Right cardiac atrium (tissue), 5 donors: ENCODE measurements around the gene PABPC1L2A. TPM values are rescaled to one million over a fixed set of nuclear protein-coding genes. Genes with fewer than 3 reads are reported as not detected.
"Not testable (repeated sequence)": the region's sequence is repeated elsewhere in the genome, so short reads cannot be mapped to it uniquely, and the experiment has no call there.

Source experiments
- ATAC-seq, 2 donors: fragments of 200-7000 bp; cut with Tn5 transposase; one replicate each; pipeline versions ENCODE4 v1.8.0 to v1.9.1; 2020; ENCODE audit warnings: moderate library complexity in 2 of 2, mild to moderate bottlenecking in 1 of 2
- DNase-seq, 3 donors: peaks; one replicate each; pipeline ENCODE4 v3.0.0-alpha.2; 2020
- H3K27ac ChIP-seq: one replicate; pipeline ENCODE4 v1.5.1; 2013; ENCODE audit warnings: mild to moderate bottlenecking, low read length, control low read depth, moderate library complexity
- H3K27me3 ChIP-seq: one replicate; pipeline ENCODE4 v1.6.1; 2013; ENCODE audit not compliant: control insufficient read depth, insufficient read depth
- H3K4me1 ChIP-seq: one replicate; pipeline ENCODE4 v1.6.1; 2013; ENCODE audit warnings: low read length; ENCODE audit not compliant: control insufficient read depth, insufficient read depth
- H3K4me3 ChIP-seq: one replicate; pipeline ENCODE4 v1.5.1; 2013; ENCODE audit warnings: low read length, control low read depth
- H3K9me3 ChIP-seq: one replicate; pipeline ENCODE4 v1.6.1; 2013; ENCODE audit warnings: low read length; ENCODE audit not compliant: control insufficient read depth
- WGBS: extraction: QIAGEN DNeasy Blood & Tissue Kit; methylation state at CpG from one replicate; pipeline ENCODE4 v1.1.7; 2013; 5-methylcytosine and 5-hydroxymethylcytosine counted together
- intact Hi-C, 4 donors: fragments of 100-400 bp; cut with DNase I; formaldehyde crosslinking; loops; one replicate each; pipeline versions ENCODE4 v1.11.0 to v1.14.0; 2022 to 2023
- polyA plus RNA-seq: library from polyadenylated mRNA; stranded (reverse); fragments of 200-250 nt; gene quantifications from one replicate; pipeline ENCODE4 v1.2.3, GENCODE V29; 2013
- total RNA-seq, 4 donors: library from RNA; stranded (reverse); fragmentation: NEBNext Ultra II Directional; extraction: Animal tissue kit (Norgen Biotek cat#: 25700); gene quantifications; one replicate each; pipeline ENCODE4 v1.2.1, GENCODE V29; 2021
- donor health status: healthy with polysubstance abuse.
- donor health status: DM: no; HTN: yes; CAD: no.
- donor health status: DM: no; HTN: no; CAD: no.
- donor health status: DM: no; HTN: yes; CAD: no; lungs with severe emphysema.
- donor health status: DM: yes; HTN: yes; CAD: no.

The PABPC1L2A gene
- total and polyA plus RNA-seq, 5 donors, result not detected

- not testable (repeated sequence) for H3K9me3 ChIP-seq
- WGBS, result 87% methylated on average over 24 of the region's 24 CpGs
- peak in 1 of 3 donors; percentile 46 for DNase-seq
These were observed 11.4 kb downstream of the PABPC1L2A start for GRCh38 chrX:73067761-73068466.

GRCh38 chrX:73028876-73029275, 50.4 kb downstream of the PABPC1L2A start:
- no peaks in the 10 kb centered on the region for H3K27me3 ChIP-seq
- no peak overlapping the region for H3K4me3 ChIP-seq
- ATAC-seq (no peak), DNase-seq (no peak)
- no peaks in the 10 kb centered on the region for H3K9me3 ChIP-seq
- 0% methylated on average over 1 of the region's 1 CpG for WGBS
- no peak overlapping the region for H3K27ac ChIP-seq
- intact Hi-C loops, result no loop called here
- no peaks in the 10 kb centered on the region for H3K4me1 ChIP-seq

More at GRCh38 chrX:73067761-73068466, 11.4 kb downstream of the PABPC1L2A start:
- H3K27me3 ChIP-seq, H3K4me3 ChIP-seq, H3K27ac ChIP-seq, intact Hi-C loops, ATAC-seq, H3K4me1 ChIP-seq: not testable (repeated sequence)

Other genes with a start within 250 kb of the PABPC1L2A start
- gene FAM236C, start 166.9 kb downstream of the PABPC1L2A start, total RNA-seq, result not detected
- not detected for gene FAM236C, start 166.9 kb downstream of the PABPC1L2A start, polyA plus RNA-seq
- not detected for gene FAM236A, start 141.3 kb downstream of the PABPC1L2A start, total RNA-seq
- gene FAM236A, start 141.3 kb downstream of the PABPC1L2A start, polyA plus RNA-seq, result not detected
- under 1 TPM in 1 of 4 donors, not detected in 3; 0.26 TPM for gene DMRTC1, start 135.7 kb downstream of the PABPC1L2A start, total RNA-seq
- not detected for gene DMRTC1, start 135.7 kb downstream of the PABPC1L2A start, polyA plus RNA-seq
- gene PABPC1L2B, start 76.6 kb downstream of the PABPC1L2A start, total RNA-seq, result not detected
- not detected for gene PABPC1L2B, start 76.6 kb downstream of the PABPC1L2A start, polyA plus RNA-seq
- gene NAP1L2, start 135.3 kb upstream of the PABPC1L2A start, total RNA-seq, result 10 to 100 TPM in 2 of 4 donors, 1 to 10 TPM in 2; 8.9 to 18.8 (median 11.3) TPM
- gene NAP1L2, start 135.3 kb upstream of the PABPC1L2A start, polyA plus RNA-seq, result 8.6 TPM